HG03196 (cell line): ENCODE data around the gene WFIKKN2.

ENCODE experiments used
- ATAC-seq: cut with Tn5 transposase; IDR thresholded peaks from one replicate; pipeline ENCODE4 v1.9.1; 2021; ENCODE audit not compliant: unreplicated experiment

WFIKKN2 gene

GRCh38 chr17:50833510-50834428 lies 1.6 kb upstream of the WFIKKN2 start:
- no peak for ATAC-seq

- ATAC-seq: no peak
These were observed 721 bp upstream of the WFIKKN2 start for GRCh38 chr17:50834429-50835300.

- no peak for ATAC-seq
These were observed 1.4 kb downstream of the WFIKKN2 start for GRCh38 chr17:50836826-50837225.

- no peak for ATAC-seq
These were observed 2.0 kb downstream of the WFIKKN2 start for GRCh38 chr17:50837286-50837979.

- ATAC-seq: no peak
These were observed 2.9 kb downstream of the WFIKKN2 start for GRCh38 chr17:50837980-50838954.

- ATAC-seq: no peak
These were observed 4.4 kb downstream of the WFIKKN2 start for GRCh38 chr17:50839591-50840310.

- no peak for ATAC-seq
These were observed 5.0 kb downstream of the WFIKKN2 start for GRCh38 chr17:50840311-50840851.

- ATAC-seq: no peak
These were observed 6.0 kb downstream of the WFIKKN2 start for GRCh38 chr17:50841277-50841948.

- ATAC-seq: no peak
These were observed 6.6 kb downstream of the WFIKKN2 start for GRCh38 chr17:50841949-50842354.

GRCh38 chr17:50842506-50843149 lies 7.2 kb downstream of the WFIKKN2 start:
- no peak for ATAC-seq

- ATAC-seq: no peak
These were observed 7.9 kb downstream of the WFIKKN2 start for GRCh38 chr17:50843150-50843905.

- no peak for ATAC-seq
These were observed 8.8 kb downstream of the WFIKKN2 start for GRCh38 chr17:50844117-50844700.

- ATAC-seq: no peak
These were observed 10.1 kb downstream of the WFIKKN2 start for GRCh38 chr17:50845240-50846147.

- no peak for ATAC-seq
These were observed 12.2 kb downstream of the WFIKKN2 start for GRCh38 chr17:50847566-50847965.

GRCh38 chr17:50848039-50848438 lies 12.7 kb downstream of the WFIKKN2 start:
- ATAC-seq: no peak

- no peak for ATAC-seq
These were observed 13.3 kb downstream of the WFIKKN2 start for GRCh38 chr17:50848711-50849110.
